ENCODE results near the gene GIT2. TPM values are rescaled to one million over a fixed set of nuclear protein-coding genes. Genes with fewer than 3 reads are reported as not detected.

The GIT2 gene
- total RNA-seq, 1 donor from 2014 or later, result 37.6 TPM

GRCh38 chr12:109951136-109951535 lies 45.0 kb downstream of the GIT2 start:
- no peaks in the 10 kb centered on the region for H3K9me3 ChIP-seq (ENCODE audit: control insufficient read depth in 3 of 3, low read length in 3 of 3)
- no peaks in the 10 kb centered on the region for H3K27me3 ChIP-seq (ENCODE audit: control insufficient read depth in 3 of 3, insufficient read depth in 3 of 3, low read length in 3 of 3)
- peaks cover 27 to 49% (median 43%) of the 10 kb centered on the region in 3 donors for H3K36me3 ChIP-seq (ENCODE audit: control insufficient read depth in 3 of 3, insufficient read depth in 3 of 3, low read length in 3 of 3)
- peak overlapping the region in 2 of 3 donors; percentile 1 to 24 for H3K9ac ChIP-seq (ENCODE audit: low read depth in 1 of 3, low read length in 3 of 3)
- H3K4me1 ChIP-seq (ENCODE audit: control insufficient read depth in 3 of 3, insufficient read depth in 3 of 3, low read length in 3 of 3), result peaks cover 52 to 68% (median 67%) of the 10 kb centered on the region in 3 donors
- H3K27ac ChIP-seq (ENCODE audit: low read depth, low read length), result peak overlapping the region; percentile 2
- H3K4me3 ChIP-seq (ENCODE audit: low read length in 3 of 3), result no peak overlapping the region

- H3K36me3 ChIP-seq (ENCODE audit: control insufficient read depth in 3 of 3, insufficient read depth in 3 of 3, low read length in 3 of 3), result peaks cover 25 to 49% (median 41%) of the 10 kb centered on the region in 3 donors
These were observed 45.5 kb downstream of the GIT2 start for GRCh38 chr12:109950625-109951024.

GRCh38 chr12:109949089-109949488 lies 47.1 kb downstream of the GIT2 start:
- no peaks in the 10 kb centered on the region for H3K9me3 ChIP-seq (ENCODE audit: control insufficient read depth in 3 of 3, low read length in 3 of 3)
- no peaks in the 10 kb centered on the region for H3K27me3 ChIP-seq (ENCODE audit: control insufficient read depth in 3 of 3, insufficient read depth in 3 of 3, low read length in 3 of 3)

More at GRCh38 chr12:109950625-109951024, 45.5 kb downstream of the GIT2 start:
- Histone ChIP-seq H3K9ac (ENCODE audit: low read depth in 1 of 3, low read length in 3 of 3) (peak overlapping the region in 2 of 3 donors; percentile 1 to 24), H3K27me3 (ENCODE audit: control insufficient read depth in 3 of 3, insufficient read depth in 3 of 3, low read length in 3 of 3) (no peaks in the 10 kb centered on the region), H3K9me3 (ENCODE audit: control insufficient read depth in 3 of 3, low read length in 3 of 3) (no peaks in the 10 kb centered on the region), H3K4me3 (ENCODE audit: low read length in 3 of 3) (no peak overlapping the region), H3K27ac (ENCODE audit: low read depth, low read length) (no peak overlapping the region), H3K4me1 (ENCODE audit: control insufficient read depth in 3 of 3, insufficient read depth in 3 of 3, low read length in 3 of 3) (peaks cover 52 to 68% (median 67%) of the 10 kb centered on the region in 3 donors)

GRCh38 chr12:109948368-109948767 lies 47.8 kb downstream of the GIT2 start:
- Histone ChIP-seq H3K9ac (ENCODE audit: low read depth in 1 of 3, low read length in 3 of 3) (no peak overlapping the region), H3K4me1 (ENCODE audit: control insufficient read depth in 3 of 3, insufficient read depth in 3 of 3, low read length in 3 of 3) (peaks cover 59 to 66% (median 63%) of the 10 kb centered on the region in 3 donors), H3K27me3 (ENCODE audit: control insufficient read depth in 3 of 3, insufficient read depth in 3 of 3, low read length in 3 of 3) (no peaks in the 10 kb centered on the region), H3K36me3 (ENCODE audit: control insufficient read depth in 3 of 3, insufficient read depth in 3 of 3, low read length in 3 of 3) (peaks cover 30 to 47% (median 46%) of the 10 kb centered on the region in 3 donors), H3K9me3 (ENCODE audit: control insufficient read depth in 3 of 3, low read length in 3 of 3) (no peaks in the 10 kb centered on the region), H3K4me3 (ENCODE audit: low read length in 3 of 3) (peak overlapping the region in 1 of 3 donors; percentile 14), H3K27ac (ENCODE audit: low read depth, low read length) (peak overlapping the region; percentile 34)

More at GRCh38 chr12:109949089-109949488, 47.1 kb downstream of the GIT2 start:
- peaks cover 30 to 51% (median 51%) of the 10 kb centered on the region in 3 donors for H3K36me3 ChIP-seq (ENCODE audit: control insufficient read depth in 3 of 3, insufficient read depth in 3 of 3, low read length in 3 of 3)
- no peak overlapping the region for H3K4me3 ChIP-seq (ENCODE audit: low read length in 3 of 3)
- peaks cover 59 to 68% (median 67%) of the 10 kb centered on the region in 3 donors for H3K4me1 ChIP-seq (ENCODE audit: control insufficient read depth in 3 of 3, insufficient read depth in 3 of 3, low read length in 3 of 3)
- peak overlapping the region in 1 of 3 donors; percentile 11 for H3K9ac ChIP-seq (ENCODE audit: low read depth in 1 of 3, low read length in 3 of 3)
- peak overlapping the region; percentile 34 for H3K27ac ChIP-seq (ENCODE audit: low read depth, low read length)

GRCh38 chr12:109947521-109947920 lies 48.6 kb downstream of the GIT2 start:
- Histone ChIP-seq H3K4me1 (ENCODE audit: control insufficient read depth in 3 of 3, insufficient read depth in 3 of 3, low read length in 3 of 3) (peaks cover 51 to 57% (median 55%) of the 10 kb centered on the region in 3 donors), H3K4me3 (ENCODE audit: low read length in 3 of 3) (no peak overlapping the region), H3K36me3 (ENCODE audit: control insufficient read depth in 3 of 3, insufficient read depth in 3 of 3, low read length in 3 of 3) (peaks cover 27 to 41% (median 39%) of the 10 kb centered on the region in 3 donors), H3K9me3 (ENCODE audit: control insufficient read depth in 3 of 3, low read length in 3 of 3) (no peaks in the 10 kb centered on the region), H3K27ac (ENCODE audit: low read depth, low read length) (no peak overlapping the region), H3K27me3 (ENCODE audit: control insufficient read depth in 3 of 3, insufficient read depth in 3 of 3, low read length in 3 of 3) (no peaks in the 10 kb centered on the region), H3K9ac (ENCODE audit: low read depth in 1 of 3, low read length in 3 of 3) (no peak overlapping the region)

- Histone ChIP-seq H3K36me3 (ENCODE audit: control insufficient read depth in 3 of 3, insufficient read depth in 3 of 3, low read length in 3 of 3) (peaks cover 21 to 35% (median 33%) of the 10 kb centered on the region in 3 donors), H3K27me3 (ENCODE audit: control insufficient read depth in 3 of 3, insufficient read depth in 3 of 3, low read length in 3 of 3) (no peaks in the 10 kb centered on the region), H3K4me3 (ENCODE audit: low read length in 3 of 3) (no peak overlapping the region), H3K9me3 (ENCODE audit: control insufficient read depth in 3 of 3, low read length in 3 of 3) (no peaks in the 10 kb centered on the region), H3K4me1 (ENCODE audit: control insufficient read depth in 3 of 3, insufficient read depth in 3 of 3, low read length in 3 of 3) (peaks cover 45 to 51% (median 49%) of the 10 kb centered on the region in 3 donors), H3K27ac (ENCODE audit: low read depth, low read length) (no peak overlapping the region), H3K9ac (ENCODE audit: low read depth in 1 of 3, low read length in 3 of 3) (no peak overlapping the region)
These were observed 49.3 kb downstream of the GIT2 start for GRCh38 chr12:109946913-109947312.

GRCh38 chr12:109946505-109946904 lies 49.7 kb downstream of the GIT2 start:
- Histone ChIP-seq H3K27me3 (ENCODE audit: control insufficient read depth in 3 of 3, insufficient read depth in 3 of 3, low read length in 3 of 3) (no peaks in the 10 kb centered on the region), H3K27ac (ENCODE audit: low read depth, low read length) (no peak overlapping the region), H3K36me3 (ENCODE audit: control insufficient read depth in 3 of 3, insufficient read depth in 3 of 3, low read length in 3 of 3) (peaks cover 18 to 31% (median 29%) of the 10 kb centered on the region in 3 donors), H3K9me3 (ENCODE audit: control insufficient read depth in 3 of 3, low read length in 3 of 3) (no peaks in the 10 kb centered on the region), H3K4me3 (ENCODE audit: low read length in 3 of 3) (no peak overlapping the region), H3K9ac (ENCODE audit: low read depth in 1 of 3, low read length in 3 of 3) (no peak overlapping the region), H3K4me1 (ENCODE audit: control insufficient read depth in 3 of 3, insufficient read depth in 3 of 3, low read length in 3 of 3) (peaks cover 41 to 47% (median 45%) of the 10 kb centered on the region in 3 donors)

GRCh38 chr12:109944561-109945359 lies 51.4 kb downstream of the GIT2 start:
- no peak overlapping the region for H3K9ac ChIP-seq (ENCODE audit: low read depth in 1 of 3, low read length in 3 of 3)
- H3K4me1 ChIP-seq (ENCODE audit: control insufficient read depth in 3 of 3, insufficient read depth in 3 of 3, low read length in 3 of 3), result peaks cover 28 to 30% (median 30%) of the 10 kb centered on the region in 3 donors
- no peaks in the 10 kb centered on the region for H3K9me3 ChIP-seq (ENCODE audit: control insufficient read depth in 3 of 3, low read length in 3 of 3)
- H3K36me3 ChIP-seq (ENCODE audit: control insufficient read depth in 3 of 3, insufficient read depth in 3 of 3, low read length in 3 of 3), result peaks cover 13 to 35% (median 24%) of the 10 kb centered on the region in 3 donors
- H3K4me3 ChIP-seq (ENCODE audit: low read length in 3 of 3), result no peak overlapping the region
- H3K27me3 ChIP-seq (ENCODE audit: control insufficient read depth in 3 of 3, insufficient read depth in 3 of 3, low read length in 3 of 3), result no peaks in the 10 kb centered on the region
- no peak overlapping the region for H3K27ac ChIP-seq (ENCODE audit: low read depth, low read length)

GRCh38 chr12:109943811-109944210 lies 52.4 kb downstream of the GIT2 start:
- Histone ChIP-seq H3K4me3 (ENCODE audit: low read length in 3 of 3) (no peak overlapping the region), H3K9ac (ENCODE audit: low read depth in 1 of 3, low read length in 3 of 3) (no peak overlapping the region), H3K4me1 (ENCODE audit: control insufficient read depth in 3 of 3, insufficient read depth in 3 of 3, low read length in 3 of 3) (peaks cover 19 to 25% (median 23%) of the 10 kb centered on the region in 3 donors), H3K27ac (ENCODE audit: low read depth, low read length) (no peak overlapping the region), H3K9me3 (ENCODE audit: control insufficient read depth in 3 of 3, low read length in 3 of 3) (no peaks in the 10 kb centered on the region), H3K27me3 (ENCODE audit: control insufficient read depth in 3 of 3, insufficient read depth in 3 of 3, low read length in 3 of 3) (no peaks in the 10 kb centered on the region), H3K36me3 (ENCODE audit: control insufficient read depth in 3 of 3, insufficient read depth in 3 of 3, low read length in 3 of 3) (peaks cover 16 to 41% (median 28%) of the 10 kb centered on the region in 3 donors)

GRCh38 chr12:109940339-109940923 lies 55.7 kb downstream of the GIT2 start:
- Histone ChIP-seq H3K9ac (ENCODE audit: low read depth in 1 of 3, low read length in 3 of 3) (no peak overlapping the region), H3K36me3 (ENCODE audit: control insufficient read depth in 3 of 3, insufficient read depth in 3 of 3, low read length in 3 of 3) (peaks cover 22 to 49% (median 46%) of the 10 kb centered on the region in 3 donors), H3K27me3 (ENCODE audit: control insufficient read depth in 3 of 3, insufficient read depth in 3 of 3, low read length in 3 of 3) (no peaks in the 10 kb centered on the region), H3K9me3 (ENCODE audit: control insufficient read depth in 3 of 3, low read length in 3 of 3) (no peaks in the 10 kb centered on the region), H3K4me3 (ENCODE audit: low read length in 3 of 3) (no peak overlapping the region), H3K4me1 (ENCODE audit: control insufficient read depth in 3 of 3, insufficient read depth in 3 of 3, low read length in 3 of 3) (peaks cover 0 to 8% (median 0%) of the 10 kb centered on the region in 3 donors), H3K27ac (ENCODE audit: low read depth, low read length) (no peak overlapping the region)

Data from skeletal muscle tissue (tissue), 4 donors.